Right atrium auricular region (tissue), 2 donors: ENCODE data around the gene FGFBP2. TPM values are rescaled to one million over a fixed set of nuclear protein-coding genes. Genes with fewer than 3 reads are reported as not detected.

Experiments
- DNase-seq: peaks from one replicate; pipeline ENCODE4 v3.0.0-alpha.2; 2019; ENCODE audit warnings: low spot score
- H3K27ac ChIP-seq, 2 donors: fragments of 200-600 bp; sonication (generic); 1 replicate in 1 of 2; 2 replicates in 1 of 2; pipeline ENCODE4 v1.5.1; 2016 to 2019
- H3K27me3 ChIP-seq, 2 donors: fragments of 200-600 bp; sonication (generic); one replicate each; pipeline versions ENCODE4 v1.5.1 to v1.6.0; 2017 to 2019
- H3K36me3 ChIP-seq: fragments of 200-600 bp; sonication (generic); one replicate; pipeline ENCODE4 v1.5.1; 2016
- H3K4me1 ChIP-seq, 2 donors: fragments of 200-600 bp; sonication (generic); one replicate each; pipeline versions ENCODE4 v1.5.1 to v1.6.0; 2017 to 2019
- H3K4me3 ChIP-seq, 2 donors: fragments of 200-600 bp; sonication (generic); 1 replicate in 1 of 2; 2 replicates in 1 of 2; pipeline ENCODE4 v1.5.1; 2017 to 2019; ENCODE audit warnings: mild to moderate bottlenecking in 1 of 2, moderate library complexity in 1 of 2
- H3K9me3 ChIP-seq, 2 donors: fragments of 200-600 bp; sonication (generic); one replicate each; pipeline ENCODE4 v1.5.1; 2019
- total RNA-seq, 2 donors: library from RNA; depleted of rRNA; stranded (reverse); fragments of >200 nt; gene quantifications; one replicate each; pipeline ENCODE4 v1.1.0, GENCODE V29; 2016
- TF ChIP-seq, protein P1 (sequence below), 2 donors: fragments of 200-600 bp; sonication (generic); IDR thresholded peaks; one replicate each; pipeline ENCODE4 v1.5.1; 2019; ENCODE audit warnings: antibody characterized with exemption in 2 of 2

Gene FGFBP2
- total RNA-seq, 2 donors from 2014 or later: 4.8 to 10.7 TPM

DNA sequence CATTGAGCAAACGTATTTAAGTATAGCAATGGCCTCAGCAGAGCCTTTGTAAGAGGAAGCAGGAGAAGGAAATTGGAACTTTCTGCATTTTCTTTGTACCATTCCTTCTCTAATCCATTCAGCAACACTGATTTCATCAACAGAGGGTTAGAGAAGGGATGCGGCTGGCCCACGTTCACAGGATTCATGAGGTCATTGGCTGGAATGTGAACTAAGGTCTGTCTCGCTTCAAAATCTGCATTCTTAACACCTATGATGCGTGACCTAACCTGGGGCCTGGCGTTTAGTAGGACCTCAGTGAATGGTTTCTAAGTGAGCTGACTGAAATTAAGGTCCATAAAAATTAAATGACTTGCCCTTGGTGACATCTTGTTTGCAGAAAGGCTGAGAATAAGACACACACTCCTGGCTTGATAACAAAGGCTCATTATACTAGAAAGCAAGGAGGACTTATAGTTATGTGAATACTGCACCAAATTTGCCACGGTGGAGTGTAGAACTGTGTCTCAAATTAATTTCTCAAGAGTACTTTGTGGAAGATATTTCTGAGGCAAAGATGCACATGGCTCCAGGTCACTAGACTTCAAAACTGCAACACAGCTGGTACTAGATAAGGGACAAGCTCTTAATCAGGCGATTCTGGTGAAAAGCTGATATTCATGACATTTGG is 49.9 kb downstream of the FGFBP2 start:
- no peak for DNase-seq
- Histone ChIP-seq H3K27ac (no peak overlapping the region), H3K27me3 (no peaks in the 10 kb centered on the region), H3K9me3 (no peaks in the 10 kb centered on the region), H3K36me3 (no peaks in the 10 kb centered on the region), H3K4me3 (no peak overlapping the region), H3K4me1 (no peaks in the 10 kb centered on the region)
- TF ChIP-seq, protein P1, sequence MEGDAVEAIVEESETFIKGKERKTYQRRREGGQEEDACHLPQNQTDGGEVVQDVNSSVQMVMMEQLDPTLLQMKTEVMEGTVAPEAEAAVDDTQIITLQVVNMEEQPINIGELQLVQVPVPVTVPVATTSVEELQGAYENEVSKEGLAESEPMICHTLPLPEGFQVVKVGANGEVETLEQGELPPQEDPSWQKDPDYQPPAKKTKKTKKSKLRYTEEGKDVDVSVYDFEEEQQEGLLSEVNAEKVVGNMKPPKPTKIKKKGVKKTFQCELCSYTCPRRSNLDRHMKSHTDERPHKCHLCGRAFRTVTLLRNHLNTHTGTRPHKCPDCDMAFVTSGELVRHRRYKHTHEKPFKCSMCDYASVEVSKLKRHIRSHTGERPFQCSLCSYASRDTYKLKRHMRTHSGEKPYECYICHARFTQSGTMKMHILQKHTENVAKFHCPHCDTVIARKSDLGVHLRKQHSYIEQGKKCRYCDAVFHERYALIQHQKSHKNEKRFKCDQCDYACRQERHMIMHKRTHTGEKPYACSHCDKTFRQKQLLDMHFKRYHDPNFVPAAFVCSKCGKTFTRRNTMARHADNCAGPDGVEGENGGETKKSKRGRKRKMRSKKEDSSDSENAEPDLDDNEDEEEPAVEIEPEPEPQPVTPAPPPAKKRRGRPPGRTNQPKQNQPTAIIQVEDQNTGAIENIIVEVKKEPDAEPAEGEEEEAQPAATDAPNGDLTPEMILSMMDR (IDR thresholded peaks at IDR 0.05): no peak

DNA sequence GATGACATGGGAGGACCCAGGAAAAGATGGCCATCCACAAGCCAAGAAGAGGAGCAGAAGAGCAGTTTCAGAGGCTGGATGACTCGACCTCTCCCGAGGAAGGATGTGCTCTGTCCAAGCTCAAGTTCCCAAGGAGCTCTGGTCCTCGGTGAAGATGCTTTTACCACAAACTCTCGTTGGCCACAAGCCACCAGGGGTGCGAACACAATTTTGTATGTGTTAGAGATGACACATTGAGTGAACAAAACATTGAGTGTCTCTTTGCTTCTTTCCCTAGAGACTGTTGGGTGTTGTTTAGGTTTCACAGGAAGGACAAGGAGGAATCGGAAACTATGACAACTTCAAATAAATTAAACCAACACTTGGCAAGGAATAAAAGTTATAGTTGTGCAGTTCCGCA is 50.7 kb downstream of the FGFBP2 start:
- no peak overlapping the region for H3K27ac ChIP-seq
- H3K27me3 ChIP-seq: no peaks in the 10 kb centered on the region
- no peak overlapping the region for H3K4me3 ChIP-seq
- no peaks in the 10 kb centered on the region for H3K4me1 ChIP-seq
- H3K9me3 ChIP-seq: no peaks in the 10 kb centered on the region
- H3K36me3 ChIP-seq: no peaks in the 10 kb centered on the region
- DNase-seq: no peak
- TF ChIP-seq, protein P1 (IDR thresholded peaks at IDR 0.05): no peak

Other genes with a start within 250 kb of the FGFBP2 start
- 1 to 10 TPM; 3.1 to 4.9 TPM for gene CD38, start 184.8 kb downstream of the FGFBP2 start, total RNA-seq
- gene FGFBP1, start 24.4 kb downstream of the FGFBP2 start, total RNA-seq: under 1 TPM in 1 of 2 donors, not detected in 1; 0.94 TPM
- gene PROM1, start 120.8 kb upstream of the FGFBP2 start, total RNA-seq: 1 to 10 TPM; 5.2 to 8.1 TPM